Bronchus fibroblast of lung (primary cell): ENCODE measurements around the gene DPF1. TPM values are rescaled to one million over a fixed set of nuclear protein-coding genes. Genes with fewer than 3 reads are reported as not detected.

Experiments
- total RNA-seq: library from RNA; depleted of rRNA; stranded (reverse); fragments of >200 nt; gene quantifications from 2 replicates; pipeline ENCODE4 v1.2.3, GENCODE V29; 2015

The DPF1 gene
- total RNA-seq: 3.5 and 3.6 TPM in 2 replicates

GRCh38 chr19:38224014-38224862, at the start of gene DPF1:
Gene DPF1, minus strand, starts transcription at chr19:38224222. Its CDS starts 80 bp downstream, at chr19:38224142.

DNA sequence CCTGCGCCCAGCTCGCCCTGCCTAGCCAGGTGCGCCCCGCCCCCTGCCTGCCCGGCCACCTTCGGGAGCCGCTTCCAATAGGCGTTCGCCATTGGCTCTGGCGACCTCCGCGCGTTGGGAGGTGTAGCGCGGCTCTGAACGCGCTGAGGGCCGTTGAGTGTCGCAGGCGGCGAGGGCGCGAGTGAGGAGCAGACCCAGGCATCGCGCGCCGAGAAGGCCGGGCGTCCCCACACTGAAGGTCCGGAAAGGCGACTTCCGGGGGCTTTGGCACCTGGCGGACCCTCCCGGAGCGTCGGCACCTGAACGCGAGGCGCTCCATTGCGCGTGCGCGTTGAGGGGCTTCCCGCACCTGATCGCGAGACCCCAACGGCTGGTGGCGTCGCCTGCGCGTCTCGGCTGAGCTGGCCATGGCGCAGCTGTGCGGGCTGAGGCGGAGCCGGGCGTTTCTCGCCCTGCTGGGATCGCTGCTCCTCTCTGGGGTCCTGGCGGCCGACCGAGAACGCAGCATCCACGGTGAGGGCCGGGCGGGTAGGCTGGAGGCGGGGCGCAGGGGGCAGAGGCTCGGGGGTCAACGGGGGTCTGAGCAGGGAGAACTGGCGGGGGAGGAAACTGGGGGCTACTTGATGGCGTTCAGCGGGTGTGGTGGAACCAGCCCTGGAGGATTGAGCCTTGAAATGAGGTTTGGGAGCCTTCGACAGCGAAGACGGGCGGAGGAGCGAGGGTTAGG, 40.6 kb upstream of the DPF1 start, which contains the start of gene SPINT2:
Gene SPINT2, plus strand, starts transcription at position 88 of the 727 bp plus-strand sequence. Its CDS starts 320 bp downstream, at position 408.

Other genes starting within 250 kb of the DPF1 start
- 6.7 and 7.6 TPM in 2 replicates for gene PPP1R14A, start 32.2 kb upstream of the DPF1 start, total RNA-seq
- 3.3 and 4.2 TPM in 2 replicates for gene SPINT2, start 40.4 kb upstream of the DPF1 start, total RNA-seq
- 8.7 and 21.1 TPM in 2 replicates for gene C19orf33, start 80.0 kb upstream of the DPF1 start, total RNA-seq
- 126 TPM in 2 replicates for gene YIF1B, start 91.7 kb upstream of the DPF1 start, total RNA-seq
- 3.2 and 3.4 TPM in 2 replicates for gene KCNK6, start 95.6 kb upstream of the DPF1 start, total RNA-seq
- 0.17 TPM in 1 of 2 replicates, not detected in the other for gene CATSPERG, start 111.6 kb upstream of the DPF1 start, total RNA-seq
- 414 and 429 TPM in 2 replicates for gene PSMD8, start 150.3 kb upstream of the DPF1 start, total RNA-seq
- 0.59 and 2.5 TPM in 2 replicates for gene GGN, start 163.8 kb upstream of the DPF1 start, total RNA-seq
- 0.84 and 1.5 TPM in 2 replicates for gene SPRED3, start 164.5 kb upstream of the DPF1 start, total RNA-seq
- 12.8 and 17.3 TPM in 2 replicates for gene FAM98C, start 178.9 kb upstream of the DPF1 start, total RNA-seq
- not detected in 2 replicates for gene RASGRP4, start 202.0 kb upstream of the DPF1 start, total RNA-seq
- gene RYR1, start 209.5 kb upstream of the DPF1 start, total RNA-seq: under 0.01 TPM in 1 of 2 replicates, not detected in the other